ENCODE measurements around the gene GAL3ST1.
"Not testable (repeated sequence)": the region's sequence is repeated elsewhere in the genome, so short reads cannot be mapped to it uniquely, and the experiment has no call there.

The GAL3ST1 gene

DNA sequence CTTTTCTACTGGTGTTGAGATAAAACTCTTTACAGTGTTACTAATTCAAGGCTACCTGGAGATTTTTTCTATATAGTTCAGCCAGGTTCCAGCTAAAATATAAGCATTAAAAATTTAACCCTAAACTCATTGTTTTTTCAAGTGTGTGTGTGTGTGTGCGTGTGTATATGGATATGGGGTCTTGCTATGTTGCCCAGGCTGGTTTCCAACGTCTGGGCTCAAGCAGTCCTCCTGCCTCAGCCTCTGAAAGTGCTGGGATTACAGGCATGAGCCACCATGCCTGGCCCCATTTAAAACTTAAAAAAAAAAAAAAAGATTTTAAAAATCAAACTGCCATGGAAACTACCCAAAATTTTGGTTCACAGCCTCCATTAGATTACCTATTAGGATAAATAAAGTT lies 21.7 kb upstream of the GAL3ST1 start:
- DNase-seq = no peak

DNA sequence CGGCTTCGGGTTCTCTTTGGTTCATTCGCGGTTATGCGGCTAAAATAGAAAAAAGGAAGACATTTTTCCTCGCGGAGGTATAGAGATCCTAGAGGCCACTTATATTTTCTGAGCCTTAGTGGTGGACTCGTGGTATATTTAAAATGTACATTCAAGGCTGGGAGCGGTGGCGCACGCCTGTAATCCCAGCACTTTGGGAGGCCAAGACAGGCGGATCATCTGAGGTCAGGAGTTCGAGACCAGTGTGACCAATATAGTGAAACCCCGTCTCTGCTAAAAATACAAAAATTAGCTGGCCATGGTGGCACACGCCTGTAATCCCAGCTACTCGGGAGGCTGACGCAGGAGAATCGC lies 17.9 kb upstream of the GAL3ST1 start:
- not testable (repeated sequence) for DNase-seq

DNA sequence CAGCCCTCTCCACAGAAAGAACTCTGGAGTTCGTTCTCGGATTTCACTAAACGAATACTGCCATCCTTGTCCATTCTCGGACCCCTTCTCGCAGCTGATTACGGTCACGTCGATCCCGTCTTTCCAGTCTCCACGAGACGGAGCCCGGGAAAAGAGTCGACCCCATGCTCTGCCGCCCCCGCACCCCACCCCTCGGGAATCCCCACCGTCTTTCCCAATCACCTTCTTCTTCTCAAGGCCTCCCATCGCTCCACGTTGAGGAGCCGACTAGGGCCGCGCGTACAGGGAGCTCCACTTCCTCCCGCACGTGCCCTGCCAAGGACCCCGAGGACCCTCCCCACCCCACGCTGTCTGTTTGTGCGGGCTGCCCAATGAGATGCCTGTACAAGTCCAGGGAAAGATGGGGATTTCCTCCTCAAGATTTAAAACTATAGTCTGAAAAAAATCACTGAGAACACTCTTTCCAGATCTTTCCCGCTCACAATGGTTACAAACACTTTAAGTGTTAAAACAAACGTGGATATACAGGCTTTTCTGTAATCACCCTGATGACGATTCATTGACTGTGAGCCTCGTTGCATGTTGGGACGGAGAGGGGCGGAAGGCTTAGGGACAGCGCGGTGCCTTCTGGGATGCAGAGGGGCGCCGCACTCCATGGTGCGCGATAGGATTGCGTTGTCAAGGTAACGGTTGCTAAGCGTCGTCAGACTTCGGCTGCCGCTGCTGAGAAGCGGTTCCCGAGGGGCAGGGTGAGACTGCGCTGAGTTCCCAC lies 17.3 kb upstream of the GAL3ST1 start, which contains the start of gene PES1:
Gene PES1, minus strand, starts transcription at position 323 of the 772 bp plus-strand sequence. Its CDS starts 77 bp downstream, at position 246.
- DNase-seq = peak; percentile 96

DNA sequence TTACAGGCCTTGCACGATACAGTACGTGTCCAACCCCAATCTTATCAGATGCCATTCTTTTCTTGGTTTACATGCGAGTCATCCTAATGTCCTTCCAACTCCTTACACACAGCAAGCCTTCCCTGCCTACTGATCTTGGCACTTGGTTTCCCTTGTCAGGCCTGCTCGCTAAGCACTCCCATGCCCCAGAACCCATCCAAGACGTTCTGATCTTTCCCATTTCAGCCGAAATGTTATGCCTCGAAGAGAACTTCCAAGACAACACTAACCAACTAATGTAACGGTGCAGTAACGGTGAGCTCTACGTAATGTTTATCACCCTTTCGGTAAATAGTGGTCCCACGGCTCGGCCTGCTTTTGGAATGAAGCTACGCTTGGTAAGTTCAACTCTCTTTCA lies 16.7 kb upstream of the GAL3ST1 start:
- DNase-seq = peak; percentile 11

DNA sequence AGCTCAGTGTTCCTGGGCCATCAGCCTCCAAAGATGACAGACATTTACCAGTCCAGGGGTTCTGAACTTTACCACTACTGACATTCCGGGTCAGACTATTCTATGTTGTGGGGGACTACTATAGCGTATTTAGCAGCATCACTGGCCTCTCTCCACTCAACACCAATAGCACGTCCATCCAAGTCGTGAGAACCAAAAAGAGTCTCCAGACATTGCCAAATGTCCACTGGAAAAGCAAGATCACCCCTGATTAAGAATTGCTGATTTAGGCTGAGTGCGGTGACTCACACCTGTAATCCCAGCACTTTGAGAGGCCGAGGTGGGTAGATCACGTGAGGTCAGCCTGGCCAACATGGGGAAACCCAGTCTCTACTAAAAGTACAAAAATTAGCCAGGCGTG lies 11.9 kb upstream of the GAL3ST1 start:
- DNase-seq = no peak

DNA sequence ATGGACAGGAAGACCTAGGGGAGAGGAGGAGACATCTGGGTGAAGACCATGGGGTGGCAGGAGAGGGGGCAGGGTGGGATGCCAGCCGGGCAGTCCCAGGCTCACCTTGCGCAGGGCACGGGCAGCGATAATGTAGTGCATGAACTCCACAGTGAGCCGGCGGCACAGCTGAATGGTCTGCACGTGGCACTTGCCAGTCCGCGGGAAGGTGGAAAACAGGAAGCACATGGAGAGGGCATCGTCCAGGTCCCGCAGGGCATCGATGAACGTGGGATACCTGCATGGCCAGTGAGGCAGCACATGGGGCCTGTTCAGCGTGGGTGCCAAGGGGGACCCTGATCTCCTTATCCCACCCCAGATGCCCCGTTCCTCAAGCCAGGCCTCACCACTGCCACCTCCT lies 10.0 kb upstream of the GAL3ST1 start:
- DNase-seq = no peak

DNA sequence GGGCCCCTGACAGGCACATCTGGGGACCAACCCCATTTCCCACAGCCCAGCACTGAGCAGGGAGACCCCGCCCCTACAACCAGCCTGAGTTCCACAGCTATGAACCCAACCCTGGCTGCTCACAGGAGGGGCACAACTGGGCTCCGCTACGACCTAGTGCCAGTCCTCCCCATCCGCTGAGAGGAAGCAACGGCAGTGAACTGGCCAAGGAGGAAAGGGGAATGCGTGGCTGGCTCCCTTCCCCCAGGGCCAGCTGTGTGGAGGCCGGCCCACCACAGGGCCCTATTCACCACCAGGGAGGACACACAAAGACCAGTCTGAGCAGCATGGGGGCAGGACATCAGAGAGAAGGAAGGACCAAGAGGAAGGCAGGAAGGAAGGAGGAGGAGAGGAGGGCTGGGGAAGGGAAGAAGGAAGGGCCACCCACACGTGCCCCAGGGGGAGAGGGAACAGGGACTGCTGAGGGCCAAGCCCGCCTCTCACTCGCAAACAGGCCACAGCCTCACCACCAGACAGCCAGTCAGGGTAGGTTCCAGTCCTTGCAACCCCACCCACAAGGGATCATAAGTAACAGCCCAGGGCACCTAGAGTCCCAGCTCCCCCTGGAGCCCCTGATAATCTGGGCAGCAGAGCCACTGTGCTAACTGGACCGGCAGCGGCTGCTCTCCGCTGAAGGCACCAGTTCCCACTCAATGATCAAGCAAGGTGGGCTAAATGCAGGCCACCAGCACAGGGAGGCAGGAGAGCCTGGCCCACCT lies 8.5 kb upstream of the GAL3ST1 start:
- no peak for DNase-seq

DNA sequence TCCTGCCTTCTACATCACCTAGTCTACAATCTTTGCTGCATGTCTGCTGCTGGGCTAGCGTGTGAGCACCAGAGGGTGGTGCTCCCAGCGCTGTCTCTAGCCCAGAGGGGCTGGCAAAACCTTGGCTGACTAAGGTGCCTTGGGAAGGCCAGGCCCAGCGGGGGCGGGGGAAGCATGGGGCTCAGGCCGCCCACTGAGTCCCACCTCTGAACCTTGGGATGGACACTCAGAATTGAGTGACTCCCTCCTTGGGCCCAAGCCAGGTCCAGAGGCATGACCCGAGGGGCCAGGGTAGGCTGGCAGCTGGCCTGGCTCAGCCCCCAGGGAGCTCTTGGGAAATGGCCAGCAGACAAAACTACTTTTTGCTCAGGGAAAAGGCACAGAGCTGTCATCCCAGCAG lies 7.6 kb upstream of the GAL3ST1 start:
- DNase-seq = no peak

DNA sequence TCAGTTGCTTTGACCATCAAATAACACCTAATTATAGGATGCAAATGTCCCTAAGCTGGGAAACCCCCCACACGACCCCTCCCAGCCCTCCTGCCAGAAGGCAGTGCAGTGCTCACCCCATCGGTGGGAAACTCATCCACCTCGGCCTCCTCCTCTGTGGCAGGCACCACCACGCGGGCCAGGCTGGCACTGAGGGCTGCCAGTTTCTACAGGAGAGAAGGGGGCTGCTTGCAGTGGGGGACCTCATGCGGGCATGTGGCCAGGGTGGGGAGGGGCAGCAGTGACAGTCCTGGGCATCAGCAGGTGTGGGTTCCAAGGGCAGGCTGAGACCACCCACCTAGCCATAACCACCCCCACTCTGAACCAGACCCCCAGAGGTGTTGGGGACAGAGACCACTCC lies 6.4 kb upstream of the GAL3ST1 start:
- no peak for DNase-seq

DNA sequence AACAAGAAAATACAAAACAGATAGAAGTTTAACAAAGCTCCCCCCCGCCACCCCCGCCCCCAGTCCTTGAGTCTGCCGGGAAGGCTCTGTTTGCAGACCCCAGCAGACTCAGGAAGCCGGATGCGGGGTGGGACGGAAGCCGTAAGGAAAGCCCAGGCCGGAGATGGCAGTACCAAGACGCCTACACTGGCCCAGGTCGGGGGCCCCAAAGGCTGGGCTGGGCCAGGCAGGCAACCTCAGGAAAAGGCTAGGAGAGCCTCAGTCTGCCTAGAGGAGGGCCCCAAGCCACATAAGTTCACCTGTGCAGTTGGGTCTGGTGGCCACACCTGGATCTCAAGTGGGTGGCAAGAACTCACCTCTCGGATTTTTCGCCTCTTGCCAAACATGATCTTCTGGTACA lies 4.0 kb upstream of the GAL3ST1 start:
- DNase-seq = no peak

DNA sequence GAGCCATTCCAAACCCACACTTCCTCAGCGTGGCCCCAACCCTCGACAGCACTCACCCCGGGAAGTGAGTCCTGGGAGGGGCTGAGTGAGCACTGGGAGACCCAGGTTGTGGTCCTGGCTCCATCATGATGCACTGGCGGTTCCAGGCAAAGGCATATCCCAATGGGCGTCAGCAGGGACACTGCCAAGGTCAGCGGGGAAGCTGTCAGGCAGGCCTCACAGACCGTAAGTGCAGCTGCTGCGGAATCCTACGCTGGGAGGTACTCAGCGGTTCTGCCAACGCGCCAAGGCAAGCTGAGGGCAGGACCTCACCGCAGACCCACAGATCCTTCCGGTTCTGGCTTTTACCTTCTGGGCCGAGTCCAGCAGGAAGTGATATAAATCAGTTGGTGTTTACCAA lies 1.4 kb upstream of the GAL3ST1 start:
- DNase-seq = no peak

DNA sequence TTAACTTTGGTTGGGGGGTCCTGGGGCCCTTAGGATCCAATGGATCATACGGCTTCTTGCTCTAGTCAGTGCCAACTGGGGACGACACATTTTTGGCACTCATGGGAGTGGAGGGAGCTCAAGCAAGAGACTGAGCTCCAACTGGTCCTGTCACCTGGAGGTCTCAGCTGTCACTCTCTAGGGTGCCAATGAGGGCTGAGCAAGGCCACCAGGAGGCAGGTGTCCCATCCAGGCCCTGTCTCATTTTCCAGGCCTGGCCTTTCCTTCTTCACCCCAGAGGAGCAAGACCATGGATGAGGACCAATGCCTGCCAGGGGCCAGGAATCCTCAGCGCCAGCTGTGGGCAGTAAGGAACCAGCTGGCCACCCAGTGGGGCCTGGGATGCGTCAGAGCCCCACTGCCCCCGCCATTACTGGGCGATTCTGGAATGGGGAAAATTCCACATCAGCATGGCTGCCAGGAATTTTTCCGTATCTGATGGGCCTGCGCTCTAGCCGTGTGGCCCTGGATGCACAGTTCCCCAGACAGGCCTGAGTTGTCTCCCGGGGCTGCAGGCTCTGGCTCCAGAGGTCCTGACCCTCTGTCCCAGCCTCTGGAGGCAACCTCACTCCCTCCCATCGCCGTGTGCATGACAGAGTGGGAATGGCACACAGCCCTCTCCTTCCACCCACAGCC lies 669 bp upstream of the GAL3ST1 start:
- DNase-seq = no peak

DNA sequence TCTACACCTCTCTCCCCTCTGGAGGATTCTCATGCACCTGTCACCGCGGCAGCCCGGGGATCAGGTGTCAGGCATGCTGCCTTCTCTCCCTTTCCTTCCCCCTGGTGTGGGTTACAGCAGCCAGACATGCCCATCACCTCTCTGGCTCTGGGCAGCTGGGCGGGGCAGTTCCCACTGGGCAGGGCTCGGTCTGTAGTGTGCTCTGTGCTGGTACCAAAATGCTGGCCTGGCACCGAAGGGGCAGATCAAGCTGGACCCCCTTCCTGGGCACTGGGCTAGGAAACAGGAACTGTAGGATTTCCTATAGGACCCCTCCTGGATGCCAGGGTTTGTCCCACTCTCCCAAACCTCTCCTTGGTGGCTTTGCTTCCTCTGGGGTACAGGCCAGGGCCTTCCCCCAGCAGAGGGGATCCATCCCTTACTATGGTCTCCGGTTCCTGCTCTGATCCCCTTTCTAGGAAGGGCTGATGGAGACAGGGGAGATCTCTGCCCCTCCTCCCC lies 821 bp downstream of the GAL3ST1 start:
- no peak for DNase-seq

DNA sequence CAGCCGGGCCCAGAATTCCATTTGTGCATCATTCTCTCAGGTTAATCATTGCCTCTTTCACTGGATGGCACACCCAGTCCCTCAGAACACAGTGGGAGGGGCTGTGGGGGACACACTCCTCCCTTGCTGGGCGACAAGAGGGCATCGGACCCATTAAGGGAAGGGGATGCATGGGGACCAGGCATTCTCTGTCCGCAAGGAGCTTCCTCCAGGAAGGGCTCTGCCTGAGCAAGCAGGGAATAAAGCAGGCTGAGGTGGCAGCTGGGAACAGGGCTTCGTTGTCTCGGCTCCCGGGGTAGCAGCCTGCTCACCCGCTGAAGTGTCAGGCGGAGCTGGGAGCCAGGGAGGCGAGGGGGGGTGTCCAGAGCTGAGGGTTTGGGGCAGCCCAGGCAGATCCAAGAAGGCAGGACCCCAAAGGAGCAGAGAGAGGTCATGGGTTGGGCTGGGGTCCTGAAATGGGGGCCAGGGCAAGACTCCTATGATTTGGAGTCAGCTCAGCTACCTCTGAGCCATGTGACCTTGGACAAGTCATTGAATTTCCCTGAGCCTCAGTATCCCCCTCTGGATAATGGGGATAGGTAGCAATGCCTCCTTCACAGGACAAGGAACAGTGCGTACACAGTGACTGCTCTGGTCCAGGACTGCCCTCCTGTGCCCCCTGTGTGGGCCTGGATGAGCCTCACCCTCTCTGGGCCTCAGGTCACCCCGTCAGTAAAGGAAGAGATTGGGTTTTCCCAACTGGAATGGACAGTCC lies 1.4 kb downstream of the GAL3ST1 start:
- DNase-seq = peak; percentile 39

DNA sequence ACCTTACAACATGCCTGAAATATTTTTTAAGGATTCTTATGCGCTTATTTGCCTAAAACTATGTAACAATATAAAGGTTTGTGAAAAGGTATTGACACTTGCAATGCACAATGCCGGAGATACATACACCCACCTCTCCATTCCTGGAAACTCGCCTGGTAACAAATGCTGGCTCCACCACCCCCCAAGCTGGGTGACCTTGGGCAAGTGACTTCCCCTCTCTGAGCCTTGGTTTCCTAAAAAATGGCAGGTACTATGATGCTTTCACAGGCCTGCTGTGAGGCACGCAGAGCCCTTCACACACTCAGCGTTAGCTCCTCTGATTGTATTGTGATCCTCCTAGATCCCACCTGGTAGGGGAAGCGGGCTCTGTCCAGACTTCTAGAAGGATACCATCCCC lies 2.3 kb downstream of the GAL3ST1 start:
- no peak for DNase-seq

DNA sequence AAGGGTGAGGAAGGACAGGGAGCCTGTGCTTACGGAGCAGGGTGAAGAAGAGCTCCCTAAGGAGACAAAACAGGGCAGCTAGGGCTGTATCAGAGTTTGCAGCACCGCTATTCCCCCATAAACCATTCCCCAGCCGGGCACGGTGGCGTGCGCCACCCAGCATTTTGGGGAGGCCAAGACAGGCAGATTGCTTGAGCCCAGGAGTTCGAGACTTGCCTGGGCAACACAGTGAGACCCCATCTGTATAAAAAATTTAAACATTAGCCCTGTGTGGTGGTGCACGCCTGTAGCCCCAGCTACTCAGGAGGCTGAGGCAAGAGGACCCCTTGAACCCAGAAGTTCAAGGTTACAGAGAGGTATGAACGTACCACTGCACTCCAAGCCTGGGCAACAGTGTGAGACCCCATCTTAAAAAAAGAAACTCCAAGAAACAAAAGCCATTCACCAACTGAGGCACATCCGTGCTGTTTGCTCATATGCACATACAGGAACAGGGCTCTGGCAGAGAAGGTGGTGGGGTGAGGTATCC lies 4.7 kb downstream of the GAL3ST1 start:
- DNase-seq = no peak

DNA sequence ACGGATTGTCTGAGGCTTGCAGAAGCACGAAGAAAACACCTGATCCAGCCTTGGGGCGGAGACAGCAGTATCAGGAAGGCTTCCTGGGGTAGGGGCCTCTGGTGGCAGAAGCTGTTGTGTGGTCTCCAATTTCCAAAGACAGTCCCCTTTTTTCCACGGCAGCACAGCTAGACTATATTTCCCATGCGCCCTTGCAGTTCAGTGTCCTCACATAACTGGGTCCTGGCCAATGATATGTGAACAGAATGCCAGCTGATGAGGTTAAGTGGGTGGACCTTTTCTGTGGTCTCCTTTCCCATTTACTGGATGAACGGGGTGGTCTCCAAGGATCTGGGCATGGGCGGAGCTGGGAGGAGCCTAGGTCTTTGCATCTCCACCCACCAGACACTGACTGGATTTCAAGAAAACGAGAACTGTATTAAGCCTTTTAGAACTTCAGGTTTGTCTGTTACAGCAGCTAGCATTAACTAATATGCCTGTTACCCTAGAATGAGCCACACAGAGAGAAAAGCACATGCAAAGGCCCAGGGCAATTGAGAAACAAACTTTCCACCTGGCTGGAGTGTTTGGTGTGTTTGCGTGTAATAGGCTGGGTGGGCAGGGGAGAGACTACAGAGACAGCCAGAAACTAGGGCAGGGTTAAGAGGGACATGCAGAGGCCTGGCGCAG lies 6.2 kb downstream of the GAL3ST1 start:
- DNase-seq = no peak

DNA sequence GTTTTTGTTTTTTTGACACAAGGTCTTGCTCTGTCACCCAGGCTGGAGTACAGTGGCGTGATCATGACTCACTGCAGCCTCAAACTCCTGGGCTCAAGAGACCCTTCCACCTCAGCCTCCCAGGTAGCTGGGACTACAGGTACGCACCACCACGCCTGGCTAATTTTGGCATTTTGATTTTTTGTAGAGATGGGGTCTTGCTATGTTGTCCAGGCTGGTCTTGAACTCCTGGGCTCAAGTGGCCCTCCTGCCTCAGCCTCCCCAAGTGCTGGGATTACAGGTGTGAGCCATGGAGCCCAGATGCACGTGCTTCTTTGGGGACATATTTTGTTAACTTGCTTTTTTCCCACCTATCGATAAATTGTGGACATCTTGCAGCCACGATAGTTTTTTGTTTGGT lies 7.2 kb downstream of the GAL3ST1 start:
- not testable (repeated sequence) for DNase-seq

DNA sequence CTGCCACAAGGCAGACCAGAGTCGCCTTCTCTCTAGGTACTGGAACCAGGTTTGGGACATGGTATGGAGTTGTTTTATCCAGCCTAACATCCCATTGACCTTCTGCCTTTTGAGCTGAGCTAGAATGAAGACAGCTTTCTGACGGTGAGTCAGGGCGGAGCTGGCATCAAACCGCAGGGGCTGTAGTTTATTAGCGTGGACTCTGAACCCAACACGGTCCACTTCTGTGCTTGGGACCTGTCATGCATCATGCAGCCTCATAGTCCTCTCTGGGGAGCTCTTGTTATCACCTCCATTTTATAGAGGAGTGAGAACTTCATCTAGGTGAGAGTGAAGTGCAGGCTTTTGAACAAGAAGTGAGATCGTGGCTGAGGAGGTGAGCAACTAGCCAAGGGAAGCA lies 8.3 kb downstream of the GAL3ST1 start:
- DNase-seq = no peak

DNA sequence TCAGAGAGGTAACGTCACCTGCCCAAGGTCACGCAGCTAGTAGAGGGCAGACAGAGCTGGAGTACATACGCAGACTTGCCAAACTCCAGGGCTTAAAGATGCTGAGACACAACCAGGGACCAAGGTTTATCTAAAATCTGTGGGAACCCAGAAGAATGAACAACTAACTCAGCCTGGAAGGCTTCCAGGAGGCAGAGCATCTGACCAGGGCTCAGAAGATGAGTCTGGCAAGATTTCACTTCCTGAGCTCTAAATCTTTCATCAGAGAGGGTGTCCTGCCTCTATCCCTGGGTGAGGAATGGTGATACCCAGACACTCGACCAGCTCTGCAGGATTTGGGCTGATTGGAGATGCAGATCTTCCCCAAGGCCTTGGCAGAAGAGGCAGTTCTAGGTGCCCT lies 9.1 kb downstream of the GAL3ST1 start:
- no peak for DNase-seq

DNA sequence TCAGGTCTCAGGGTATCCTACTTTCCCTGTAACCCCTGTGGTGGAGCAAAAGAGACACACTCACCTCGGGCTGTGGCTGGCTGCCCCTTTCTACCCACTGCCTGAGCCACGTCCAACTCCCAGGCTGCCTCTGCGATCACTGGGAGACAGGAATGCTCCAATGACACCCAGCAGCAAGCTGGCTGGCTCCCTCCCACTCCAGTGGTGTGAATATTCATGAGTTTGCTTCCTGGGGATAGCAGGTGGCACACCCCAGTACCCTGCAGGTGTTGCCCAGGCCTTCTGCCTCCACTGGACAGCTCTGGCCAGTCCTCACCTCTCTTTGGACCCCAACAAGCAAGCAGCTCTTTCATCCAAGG lies 9.7 kb downstream of the GAL3ST1 start:
- DNase-seq = no peak

DNA sequence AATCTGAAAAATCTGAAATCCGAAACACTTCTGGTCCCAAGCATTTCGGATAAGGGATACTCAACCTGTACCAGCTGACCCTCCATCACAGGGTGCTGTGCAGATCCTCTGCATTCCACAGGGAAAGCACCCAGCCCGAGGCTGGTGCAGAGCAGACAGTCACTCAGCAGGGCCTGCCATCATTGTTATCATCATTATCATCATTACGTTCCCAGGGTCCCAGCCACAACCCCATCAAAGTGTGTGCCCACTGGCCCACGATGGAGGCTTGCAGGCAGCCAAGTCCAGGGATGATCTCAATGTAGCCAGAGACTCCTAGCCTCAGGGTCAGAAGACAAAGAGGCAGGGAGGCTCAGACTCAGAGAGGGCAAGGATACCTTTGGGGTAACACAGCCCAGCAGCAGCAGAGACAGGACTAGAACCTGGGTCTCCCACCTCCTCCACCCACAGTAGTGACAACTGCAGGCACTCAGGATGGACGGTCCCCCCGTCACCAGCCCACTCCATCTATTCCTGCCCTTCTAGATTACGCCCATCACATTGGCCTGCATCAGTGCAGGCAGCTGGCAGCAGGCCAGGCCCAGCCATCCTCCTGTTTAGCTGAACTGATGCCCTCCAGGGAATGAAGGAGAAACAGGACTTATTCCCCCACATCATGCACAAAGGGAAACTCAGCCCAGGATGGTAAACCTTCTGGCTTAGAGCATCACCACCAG lies 10.3 kb downstream of the GAL3ST1 start:
- DNase-seq = no peak
